ENCODE results near the gene NSD2.

The NSD2 gene

GRCh38 chr4:1971456-1972200, 100.4 kb downstream of the NSD2 start:
- DNase-seq, result no peak

- DNase-seq, result no peak
These were observed 101.2 kb downstream of the NSD2 start for GRCh38 chr4:1972414-1972813.

GRCh38 chr4:1973218-1973617, 102.0 kb downstream of the NSD2 start:
- no peak for DNase-seq

- no peak for DNase-seq
These were observed 102.5 kb downstream of the NSD2 start for GRCh38 chr4:1973661-1974060.

GRCh38 chr4:1974840-1975239, 103.6 kb downstream of the NSD2 start:
- DNase-seq, result no peak

GRCh38 chr4:1975391-1975801, 104.2 kb downstream of the NSD2 start:
- DNase-seq, result no peak

- DNase-seq, result no peak
These were observed 104.7 kb downstream of the NSD2 start for GRCh38 chr4:1975880-1976279.

DNA sequence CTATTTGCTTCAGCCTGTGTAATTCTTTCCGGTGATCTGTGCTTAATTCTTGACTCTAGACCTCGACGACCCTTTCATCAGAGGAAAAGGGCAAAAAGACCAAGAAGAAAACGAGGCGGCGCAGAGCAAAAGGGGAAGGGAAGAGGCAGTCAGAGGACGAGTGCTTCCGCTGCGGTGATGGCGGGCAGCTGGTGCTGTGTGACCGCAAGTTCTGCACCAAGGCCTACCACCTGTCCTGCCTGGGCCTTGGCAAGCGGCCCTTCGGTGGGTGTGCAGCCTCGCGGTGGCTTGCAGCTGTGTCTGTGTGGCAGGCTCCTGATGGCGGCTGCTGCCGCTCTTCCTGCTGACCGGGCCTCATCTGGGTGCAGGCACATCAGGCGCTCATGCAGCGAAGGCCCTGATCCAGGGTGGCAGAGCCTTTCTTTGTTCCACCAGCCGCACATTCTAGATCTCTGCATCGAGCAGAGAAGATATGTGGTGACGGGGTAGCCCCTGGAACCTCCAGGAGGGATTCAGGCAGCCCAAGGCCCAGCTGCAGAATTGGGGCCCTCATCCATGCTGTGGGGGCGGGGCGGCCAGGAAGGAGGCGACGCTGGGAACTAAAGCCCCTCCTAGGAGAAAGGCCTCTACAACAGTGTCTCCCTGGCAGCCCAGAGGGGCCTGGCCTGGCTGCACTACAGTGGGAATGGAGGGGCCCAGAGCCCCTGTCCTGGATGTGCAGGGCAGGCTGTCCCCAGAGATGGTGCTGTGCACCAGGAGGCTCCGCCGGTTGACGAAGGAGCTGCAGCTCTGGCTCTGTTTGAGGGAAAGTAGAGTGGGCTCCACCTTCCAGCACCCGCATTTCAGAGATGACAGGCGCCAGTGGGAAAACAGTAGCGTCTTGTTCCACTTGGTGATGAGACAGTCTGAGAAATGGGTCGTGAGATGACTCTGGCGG, 105.5 kb downstream of the NSD2 start:
- DNase-seq, result no peak

GRCh38 chr4:1978226-1978625, 107.0 kb downstream of the NSD2 start:
- no peak for DNase-seq

DNA sequence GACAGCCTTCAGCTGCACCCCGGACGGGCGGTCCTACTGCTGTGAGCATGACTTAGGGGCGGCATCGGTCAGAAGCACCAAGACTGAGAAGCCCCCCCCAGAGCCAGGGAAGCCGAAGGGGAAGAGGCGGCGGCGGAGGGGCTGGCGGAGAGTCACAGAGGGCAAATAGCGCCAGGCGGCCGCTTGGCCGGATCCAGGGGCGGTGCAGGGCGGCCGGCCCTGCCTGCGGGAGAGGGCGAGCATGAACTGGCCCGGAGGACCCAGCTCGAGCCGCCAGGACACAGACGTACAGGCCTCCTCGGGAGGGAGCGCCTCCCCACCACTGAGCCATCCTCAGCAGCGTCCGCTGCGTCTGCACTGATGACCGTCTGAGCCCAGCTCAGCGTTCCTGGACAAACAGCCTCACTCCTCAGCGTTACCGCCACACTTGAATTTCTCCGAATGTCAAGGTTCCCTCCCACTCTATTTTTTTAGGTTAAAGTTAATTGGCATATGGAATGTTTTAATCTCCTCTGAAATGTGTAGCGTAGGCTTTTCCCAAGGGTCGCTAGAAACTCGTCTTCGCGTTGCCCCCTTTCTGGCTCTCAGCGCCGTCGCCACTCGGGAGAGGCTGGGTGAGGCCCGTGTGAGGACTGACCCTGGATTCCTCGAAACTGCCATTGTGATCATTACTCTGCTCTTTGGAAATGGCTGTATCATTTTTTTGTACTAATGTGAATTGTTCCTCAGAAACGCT, 107.7 kb downstream of the NSD2 start:
- DNase-seq, result no peak

- DNase-seq, result no peak
These were observed 108.4 kb downstream of the NSD2 start for GRCh38 chr4:1979477-1980196.

DNA sequence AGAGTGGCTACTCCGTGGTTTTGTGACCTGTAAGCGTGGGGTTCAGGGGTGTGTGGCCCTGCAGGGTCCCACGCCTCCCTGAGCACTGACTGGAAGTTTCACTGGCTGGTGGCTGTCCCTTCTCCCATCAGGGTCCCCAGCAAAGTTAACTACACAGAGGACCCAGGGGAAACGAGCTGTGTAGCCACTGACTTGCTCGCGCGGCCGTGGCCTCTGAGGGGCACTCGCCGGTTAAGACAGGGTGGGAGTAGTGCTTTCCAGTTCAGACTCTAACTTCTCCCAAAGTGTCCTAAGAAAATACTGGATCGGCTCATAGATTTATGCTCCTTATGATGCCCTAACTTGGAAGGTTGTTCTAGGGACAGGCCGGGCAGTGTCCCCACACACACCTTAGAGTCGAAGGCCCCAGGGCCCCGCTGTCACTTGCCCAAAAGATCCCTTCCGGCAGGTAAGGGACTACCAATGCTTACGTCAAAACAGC, 109.4 kb downstream of the NSD2 start:
- DNase-seq, result no peak

- no peak for DNase-seq
These were observed 110.3 kb downstream of the NSD2 start for GRCh38 chr4:1981251-1982058.

DNA sequence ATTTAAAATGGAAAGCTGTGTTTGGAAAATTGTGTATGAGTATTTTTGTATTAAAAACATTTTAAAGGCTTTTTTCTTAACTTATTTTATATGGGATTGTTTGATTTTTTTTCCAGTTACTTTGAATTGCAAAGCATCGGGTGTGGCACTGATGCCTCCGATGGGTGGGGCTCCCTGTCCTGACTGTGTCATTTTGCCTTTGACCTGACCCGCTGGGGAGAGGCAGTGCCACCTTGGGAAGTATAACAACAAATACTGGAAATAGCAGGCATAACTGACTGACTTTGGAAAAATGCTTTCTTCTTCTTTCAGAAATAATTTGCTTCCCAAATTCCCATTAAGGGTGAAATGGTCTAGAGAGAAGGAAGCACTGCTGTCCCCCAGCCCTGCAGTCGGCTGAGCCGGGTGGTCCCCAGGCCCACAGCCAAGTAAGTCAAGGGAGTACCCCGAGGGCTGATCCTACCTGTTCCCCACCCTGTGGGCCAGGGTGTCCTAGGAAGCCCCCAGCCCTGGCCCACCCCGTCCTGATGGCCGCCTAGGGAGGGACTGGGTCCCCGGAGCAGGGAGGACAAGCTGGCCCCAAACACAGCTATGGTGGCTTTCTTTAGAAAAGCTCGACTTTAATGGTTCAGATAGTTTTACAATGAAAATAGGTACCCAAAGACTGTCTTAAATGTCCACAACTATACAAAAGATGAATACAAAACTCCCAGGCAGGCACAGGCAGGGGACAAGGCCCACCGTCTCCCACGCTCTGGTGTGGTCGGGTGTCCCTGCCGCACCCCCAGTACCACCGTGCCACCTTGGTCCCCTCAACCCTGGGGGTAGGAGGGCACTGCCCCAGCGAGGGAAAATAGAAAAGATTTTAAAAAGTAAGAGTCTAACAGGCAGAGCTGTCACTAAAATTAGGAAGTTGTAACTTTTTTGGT, 111.2 kb downstream of the NSD2 start:
- DNase-seq, result no peak

DNA sequence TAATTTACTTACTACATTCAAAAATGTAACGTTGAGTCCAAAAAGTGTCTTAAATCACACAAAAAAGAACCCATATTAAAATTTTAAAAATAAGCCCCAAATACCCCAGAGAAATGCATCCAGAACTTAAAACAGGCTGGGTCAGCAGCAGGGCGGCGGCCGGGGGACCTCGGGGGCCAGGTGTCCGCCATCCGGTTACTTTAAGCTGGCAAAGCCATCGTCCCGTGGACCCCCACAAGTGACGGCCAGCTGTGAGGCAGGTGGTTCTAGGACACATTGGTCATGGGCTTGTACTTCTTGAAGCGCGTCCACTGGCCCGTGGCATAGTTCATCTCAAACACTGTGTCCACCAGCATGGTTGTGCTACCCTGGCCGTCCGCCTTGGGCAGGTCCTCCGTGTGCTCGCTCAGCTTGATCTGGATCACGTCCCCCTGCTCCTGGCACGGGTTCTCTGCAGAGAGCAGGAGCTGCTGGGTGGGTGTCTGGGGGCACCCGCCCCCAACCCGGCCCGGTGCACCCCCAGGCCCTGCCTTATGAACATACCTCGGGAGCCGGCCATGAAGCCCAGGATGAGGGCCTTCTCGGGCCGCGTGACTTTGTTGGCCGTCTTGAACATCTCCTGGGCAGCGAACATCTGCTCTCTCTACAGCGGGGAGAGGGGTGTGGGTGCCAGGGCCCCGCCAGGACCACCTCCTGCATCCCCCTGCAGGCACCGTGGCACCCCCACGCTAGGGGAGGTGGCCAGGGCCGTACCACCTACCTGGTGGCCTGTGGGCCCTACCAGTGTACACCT, 112.1 kb downstream of the NSD2 start:
- DNase-seq, result no peak

DNA sequence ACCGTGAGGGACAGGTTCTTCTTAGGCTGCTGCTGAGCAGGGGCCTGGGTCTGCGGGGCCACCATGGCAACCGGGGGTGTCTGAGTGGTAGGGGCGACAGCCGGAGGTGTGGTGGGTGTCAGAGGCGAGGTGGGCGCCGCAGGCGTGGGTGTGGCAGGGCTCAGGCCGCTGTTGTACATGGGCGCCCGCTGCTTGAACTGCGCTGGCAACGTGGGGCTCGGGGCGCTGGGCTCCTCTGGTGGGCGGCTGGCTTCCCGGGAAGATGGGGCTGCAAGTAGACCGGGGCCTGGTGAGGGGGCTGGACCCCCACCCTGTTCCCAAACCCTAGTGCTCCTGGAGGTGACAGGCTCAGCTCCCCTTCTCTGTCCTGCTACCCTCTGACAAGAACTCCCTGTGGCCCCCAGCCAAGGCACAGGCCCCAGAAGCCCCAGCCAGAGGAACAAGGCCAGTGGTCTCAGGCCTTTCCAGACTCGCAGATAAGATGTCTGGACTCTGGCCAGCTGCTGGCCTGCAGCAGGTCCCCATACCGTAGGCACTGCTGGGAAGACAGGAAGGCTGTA, 112.7 kb downstream of the NSD2 start:
- DNase-seq, result no peak

DNA sequence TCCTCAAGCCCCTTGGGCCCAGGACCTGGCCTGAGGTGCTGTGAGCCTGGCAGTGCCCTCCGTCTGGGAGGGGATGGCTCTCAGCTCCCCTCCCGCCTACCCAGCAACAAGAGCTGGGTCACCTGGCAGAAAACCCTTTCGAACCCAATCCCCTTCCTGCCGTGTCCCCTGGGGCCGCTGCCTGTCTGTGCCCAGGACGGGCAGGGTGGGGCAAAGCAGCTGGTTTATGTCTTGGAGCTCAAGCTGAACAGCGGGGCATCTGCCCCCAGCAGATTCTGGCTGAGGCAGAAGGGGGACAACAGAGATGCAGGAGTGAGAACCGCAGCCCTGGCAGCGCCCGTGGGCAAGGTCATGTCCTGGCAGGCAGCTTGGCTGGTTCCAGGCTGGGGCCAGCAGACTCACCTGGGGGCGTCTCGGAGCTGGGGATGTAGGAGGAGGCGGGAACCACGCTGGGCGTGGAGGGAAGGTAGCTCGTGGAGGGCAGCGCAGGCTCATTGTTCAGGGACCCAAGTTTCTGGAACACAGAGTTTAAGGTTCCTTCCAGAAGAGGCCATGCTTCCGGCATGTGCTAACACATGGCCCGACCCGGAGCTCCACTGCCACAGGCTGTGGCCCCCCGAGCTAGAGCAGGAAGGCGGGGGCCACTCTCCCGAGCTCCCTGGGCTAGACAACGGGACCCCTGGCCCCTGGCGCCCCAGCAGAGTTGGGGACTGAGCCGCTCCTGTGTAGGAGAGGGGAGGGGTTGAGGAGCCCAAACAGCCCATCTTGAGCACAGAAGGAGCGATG, 113.4 kb downstream of the NSD2 start:
- DNase-seq, result no peak

DNA sequence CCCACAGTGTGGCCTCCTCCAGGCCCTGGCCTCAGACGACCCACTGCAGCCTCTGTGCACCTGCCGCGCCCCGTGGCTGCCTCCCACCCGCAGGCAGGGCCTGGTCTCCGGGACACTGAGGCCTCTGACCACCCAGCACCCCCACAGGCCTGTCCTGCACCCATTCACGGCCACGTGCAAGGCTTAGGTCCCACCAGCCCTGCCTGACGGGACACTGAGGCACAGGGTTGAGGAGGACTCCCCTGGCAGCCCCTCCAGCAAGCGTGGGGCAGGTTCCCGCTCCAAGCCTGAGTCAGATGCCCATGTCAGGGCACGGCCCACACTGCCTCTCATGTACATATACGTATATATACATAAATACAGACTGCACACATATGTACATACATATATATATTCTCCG, 114.1 kb downstream of the NSD2 start:
- DNase-seq, result no peak
